Measurements from ENCODE around the gene PRPF38B. TPM values are rescaled to one million over a fixed set of nuclear protein-coding genes. Genes with fewer than 3 reads are reported as not detected.

Gene PRPF38B
- total RNA-seq, 4 donors from 2014 or later = 31.7 to 37.7 (median 35.1) TPM

GRCh38 chr1:108747171-108747850 is 55.2 kb downstream of the PRPF38B start:
- TF ChIP-seq CTCF (IDR thresholded peaks at IDR 0.05; ENCODE audit: low read depth) = no peak

- no peak for TF ChIP-seq CTCF (IDR thresholded peaks at IDR 0.05; ENCODE audit: low read depth)
Observed at GRCh38 chr1:108747898-108748297, 55.8 kb downstream of the PRPF38B start.

- no peak for TF ChIP-seq CTCF (IDR thresholded peaks at IDR 0.05; ENCODE audit: low read depth)
Observed at GRCh38 chr1:108749081-108749480, 57.0 kb downstream of the PRPF38B start.

- TF ChIP-seq CTCF (IDR thresholded peaks at IDR 0.05; ENCODE audit: low read depth) = no peak
Observed at GRCh38 chr1:108750476-108751181, 58.5 kb downstream of the PRPF38B start.

Other genes with a start within 250 kb of the PRPF38B start
- gene NBPF6, start 242.0 kb upstream of the PRPF38B start, total RNA-seq = not detected
- gene EEIG2, start 132.2 kb upstream of the PRPF38B start, total RNA-seq = 10 to 100 TPM in 3 of 4 donors, 1 to 10 TPM in 1; 9.0 to 22.3 (median 15.0) TPM
- 1 to 10 TPM; 3.3 to 8.7 (median 6.2) TPM for gene HENMT1, start 31.2 kb upstream of the PRPF38B start, total RNA-seq
- not detected for gene FNDC7, start 20.6 kb downstream of the PRPF38B start, total RNA-seq
- gene STXBP3, start 54.4 kb downstream of the PRPF38B start, total RNA-seq = 10 to 100 TPM; 41.4 to 97.0 (median 79.1) TPM
- 1 to 10 TPM in 2 of 4 donors, under 1 TPM in 1, not detected in 1; 0.57 to 2.9 (median 1.3) TPM for gene AKNAD1, start 164.8 kb downstream of the PRPF38B start, total RNA-seq
- gene GPSM2, start 184.7 kb downstream of the PRPF38B start, total RNA-seq = 10 to 100 TPM; 19.2 to 27.4 (median 22.2) TPM